ENCODE results near the gene PAX9.
A peak's percentile ranks its signal among the peaks of the same experiment; 100 is the strongest.

PAX9 gene

GRCh38 chr14:36655963-36656686 lies 5.5 kb upstream of the PAX9 start:
- no peak for DNase-seq

GRCh38 chr14:36656687-36657398 lies 4.8 kb upstream of the PAX9 start:
- DNase-seq, result no peak

DNA sequence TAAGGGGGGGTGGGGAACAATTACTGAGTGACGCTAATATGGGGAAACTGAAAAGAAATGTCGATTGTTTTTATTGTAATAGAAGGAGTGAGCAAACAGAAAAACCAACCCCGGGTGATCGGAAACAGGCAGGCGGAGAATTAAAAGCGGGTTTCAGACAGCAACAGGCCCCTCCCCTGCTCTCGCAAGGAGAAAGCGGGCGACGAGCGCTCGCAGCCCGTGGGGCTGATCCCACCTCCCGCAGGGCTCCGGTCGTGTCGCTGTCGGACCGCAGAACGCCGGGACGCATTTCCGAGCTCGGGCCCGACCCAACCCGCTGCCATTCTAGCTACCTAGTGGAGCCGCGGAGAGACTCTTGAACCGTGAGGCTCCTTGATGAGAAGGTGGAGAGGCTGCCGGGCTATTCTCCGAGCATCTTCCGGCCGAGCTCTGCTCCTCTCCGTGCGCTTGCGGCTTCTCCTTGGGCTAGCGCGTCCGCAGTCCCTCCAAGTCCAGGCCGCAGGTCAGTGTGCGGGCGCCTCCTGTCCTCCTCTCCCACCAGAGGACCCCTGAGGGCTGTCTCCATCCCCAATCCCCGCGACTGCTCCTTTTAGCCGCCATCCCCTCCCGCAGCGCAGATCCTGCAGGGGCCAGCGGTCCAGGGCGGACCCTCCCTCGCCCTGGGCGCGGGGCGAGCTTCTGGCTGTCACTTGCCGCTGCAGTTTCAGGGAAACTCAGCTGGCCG lies 4.1 kb upstream of the PAX9 start:
- no peak for DNase-seq

DNA sequence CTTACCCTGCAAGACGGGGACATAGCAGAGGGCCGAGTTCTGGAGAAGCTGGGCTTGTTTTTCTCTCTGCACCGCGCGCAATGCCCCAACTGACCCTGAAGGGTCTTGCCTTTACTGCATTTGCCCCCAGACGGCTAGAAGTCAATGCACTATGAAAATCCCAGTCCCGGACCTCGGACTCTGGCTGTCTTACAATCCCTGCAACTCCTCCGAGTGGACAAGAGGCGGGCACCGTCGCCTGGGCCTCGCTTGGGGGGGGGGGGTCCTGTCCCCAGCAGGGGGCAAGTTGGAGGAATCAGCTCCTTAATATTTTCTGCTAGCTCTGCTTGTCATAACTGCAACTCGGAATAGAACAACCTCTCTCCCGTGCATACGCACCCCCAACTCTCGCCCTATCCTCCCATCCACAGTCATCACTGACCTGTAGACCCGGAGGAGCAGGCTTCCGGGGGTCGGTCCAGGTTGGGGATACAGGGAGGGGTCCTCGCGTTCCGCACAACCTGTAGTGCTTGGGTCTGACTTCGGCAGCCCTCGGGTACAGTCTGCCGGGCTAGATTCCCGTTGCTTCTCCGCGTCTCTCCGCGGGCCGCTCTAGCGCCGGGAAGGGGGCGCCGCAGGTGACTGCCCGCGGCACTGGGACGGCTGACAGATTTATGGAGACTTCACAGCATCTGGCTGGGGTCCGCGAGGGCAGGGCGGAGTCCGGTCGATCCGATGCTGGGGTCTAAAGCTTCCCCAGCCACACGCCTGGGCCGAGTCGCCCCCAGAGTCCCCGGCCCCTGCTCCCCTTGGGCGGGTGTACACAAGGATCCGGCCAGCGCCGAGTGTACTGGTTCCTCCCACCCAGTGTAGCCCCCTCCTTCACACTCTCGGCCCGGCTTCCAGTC lies 3.3 kb upstream of the PAX9 start:
- DNase-seq, result no peak

- DNase-seq, result no peak
Measured at GRCh38 chr14:36659010-36659821, 2.4 kb upstream of the PAX9 start.

DNA sequence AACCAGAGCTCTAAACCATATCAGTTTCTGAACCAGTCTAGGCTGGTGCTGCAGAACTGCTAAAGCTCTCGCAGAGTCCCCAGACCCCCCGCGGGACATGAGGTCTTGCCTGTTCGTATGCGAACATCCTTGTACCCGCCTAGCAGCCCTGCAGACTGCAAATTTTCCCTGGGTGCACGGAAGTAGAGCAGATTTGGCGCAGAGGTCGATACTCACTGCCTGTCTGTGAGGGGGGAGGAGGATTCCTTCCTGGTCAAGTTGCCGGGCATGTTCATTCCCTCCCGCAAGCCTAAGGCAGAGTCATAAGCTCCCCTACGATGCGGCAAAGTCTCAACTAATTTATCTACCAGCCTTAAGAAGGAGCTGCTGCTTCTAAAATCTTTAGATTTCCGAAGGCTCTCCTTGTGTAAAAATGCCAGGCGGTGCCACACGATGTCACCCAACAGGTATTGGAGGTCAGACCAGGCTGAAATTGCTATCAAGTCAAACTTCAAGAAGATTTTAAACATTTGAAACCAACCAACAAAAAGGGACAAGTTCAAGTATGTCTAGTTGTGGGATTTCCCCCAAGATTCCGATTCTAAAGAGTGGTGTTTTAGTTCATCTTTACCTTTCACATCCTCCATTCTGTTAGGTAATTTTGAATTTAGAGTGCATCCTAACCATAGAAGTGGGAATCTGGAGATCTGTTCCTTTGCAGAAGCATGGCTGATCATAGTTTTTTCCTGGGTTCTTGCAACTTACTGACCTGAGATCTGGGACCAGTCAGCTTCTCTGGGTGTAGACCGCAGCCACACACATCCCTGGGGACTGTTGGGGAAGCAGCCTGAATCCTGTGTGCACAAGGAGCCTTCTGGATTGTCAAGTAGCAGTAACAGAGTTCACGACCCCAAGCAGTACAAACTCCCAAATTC lies 1.6 kb upstream of the PAX9 start:
- no peak for DNase-seq

DNA sequence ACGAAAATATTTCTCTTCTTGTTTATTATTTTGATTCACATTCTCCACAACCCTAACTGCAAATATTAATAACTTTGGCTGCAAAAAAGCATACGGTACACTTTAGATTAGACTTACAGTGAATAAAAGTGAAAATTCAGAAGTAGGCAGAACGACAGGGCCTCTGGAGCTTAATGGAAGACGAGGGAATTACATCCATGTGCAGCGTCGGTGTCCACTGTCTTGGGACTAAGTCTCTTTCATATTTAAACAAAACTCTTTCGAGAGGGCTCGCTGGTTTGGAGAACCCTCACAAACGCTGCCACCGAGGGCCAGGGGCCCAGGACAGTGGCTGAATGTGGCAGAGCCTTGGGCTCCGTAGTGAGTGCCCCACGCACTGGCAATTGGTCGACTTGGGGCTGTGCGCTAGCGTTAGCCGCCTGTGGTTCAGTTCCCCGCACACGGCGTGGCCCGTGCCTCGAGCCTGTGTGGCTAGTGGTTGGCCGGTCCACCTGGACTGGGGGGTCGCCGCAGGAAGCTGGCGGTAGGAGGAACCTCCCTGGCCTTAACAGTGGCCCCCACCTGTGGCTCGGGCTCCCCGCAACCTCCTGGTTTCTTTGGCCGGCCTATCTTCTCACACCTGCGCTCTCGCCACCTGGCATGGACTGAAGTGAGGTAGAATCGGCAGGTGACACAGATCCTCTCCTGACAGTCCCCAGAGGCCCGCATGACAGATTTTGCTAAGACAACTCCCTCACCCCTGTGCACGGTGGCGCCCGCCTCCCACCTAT lies 739 bp upstream of the PAX9 start:
- no peak for DNase-seq

DNA sequence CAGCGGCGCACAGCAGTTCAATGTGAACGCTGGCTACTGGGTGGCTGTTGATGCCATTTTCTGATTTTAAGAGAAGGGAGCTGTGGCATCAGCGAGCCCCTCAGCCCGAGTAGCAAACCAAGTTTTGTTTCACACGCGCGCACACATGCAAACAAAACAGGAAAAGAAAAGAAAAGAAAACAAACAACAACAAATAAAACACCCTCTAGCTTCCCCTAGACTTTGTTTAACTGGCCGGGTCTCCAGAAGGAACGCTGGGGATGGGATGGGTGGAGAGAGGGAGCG lies 540 bp downstream of the PAX9 start:
- DNase-seq, result no peak

DNA sequence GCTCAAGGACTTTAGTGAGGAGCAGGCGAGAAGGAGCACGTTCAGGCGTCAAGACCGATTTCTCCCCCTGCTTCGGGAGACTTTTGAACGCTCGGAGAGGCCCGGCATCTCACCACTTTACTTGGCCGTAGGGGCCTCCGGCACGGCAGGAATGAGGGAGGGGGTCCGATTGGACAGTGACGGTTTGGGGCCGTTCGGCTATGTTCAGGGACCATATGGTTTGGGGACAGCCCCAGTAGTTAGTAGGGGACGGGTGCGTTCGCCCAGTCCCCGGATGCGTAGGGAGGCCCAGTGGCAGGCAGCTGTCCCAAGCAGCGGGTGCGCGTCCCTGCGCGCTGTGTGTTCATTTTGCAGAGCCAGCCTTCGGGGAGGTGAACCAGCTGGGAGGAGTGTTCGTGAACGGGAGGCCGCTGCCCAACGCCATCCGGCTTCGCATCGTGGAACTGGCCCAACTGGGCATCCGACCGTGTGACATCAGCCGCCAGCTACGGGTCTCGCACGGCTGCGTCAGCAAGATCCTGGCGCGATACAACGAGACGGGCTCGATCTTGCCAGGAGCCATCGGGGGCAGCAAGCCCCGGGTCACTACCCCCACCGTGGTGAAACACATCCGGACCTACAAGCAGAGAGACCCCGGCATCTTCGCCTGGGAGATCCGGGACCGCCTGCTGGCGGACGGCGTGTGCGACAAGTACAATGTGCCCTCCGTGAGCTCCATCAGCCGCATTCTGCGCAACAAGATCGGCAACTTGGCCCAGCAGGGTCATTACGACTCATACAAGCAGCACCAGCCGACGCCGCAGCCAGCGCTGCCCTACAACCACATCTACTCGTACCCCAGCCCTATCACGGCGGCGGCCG lies 1.1 kb downstream of the PAX9 start:
- no peak for DNase-seq

- DNase-seq, result peak; percentile 30
Measured at GRCh38 chr14:36663404-36664321, 2.0 kb downstream of the PAX9 start.

GRCh38 chr14:36664322-36665193 lies 2.9 kb downstream of the PAX9 start:
- DNase-seq, result no peak

- no peak for DNase-seq
Measured at GRCh38 chr14:36665887-36666415, 4.3 kb downstream of the PAX9 start.

GRCh38 chr14:36666416-36667206 lies 5.0 kb downstream of the PAX9 start:
- no peak for DNase-seq

GRCh38 chr14:36667679-36668078 lies 6.0 kb downstream of the PAX9 start:
- no peak for DNase-seq

GRCh38 chr14:36671149-36671548 lies 9.5 kb downstream of the PAX9 start:
- DNase-seq, result no peak

- DNase-seq, result no peak
Measured at GRCh38 chr14:36672095-36672494, 10.4 kb downstream of the PAX9 start.
